H1 (cell line): Measurements from ENCODE around the gene ABCA5. TPM values are rescaled to one million over a fixed set of nuclear protein-coding genes. Genes with fewer than 3 reads are reported as not detected.

Source experiments
- CTCF ChIA-PET: fragments of 300-600 bp; sonication (Branson Sonifier 250); formaldehyde crosslinking; loops from one replicate; lab custom pipeline; 2021; ENCODE audit not compliant: partially characterized antibody; lab: Charles Lee
- POLR2A ChIA-PET: fragments of 300-600 bp; sonication (Branson Sonifier 250); formaldehyde crosslinking; loops from one replicate; lab custom pipeline; 2021; ENCODE audit warnings: inconsistent platforms; ENCODE audit not compliant: partially characterized antibody; lab: Charles Lee
- DNase-seq, 2 experiments: peaks; one replicate each; pipeline versions ENCODE4 v3.0.0 to v3.0.0-alpha.2; 2010 to 2022; ENCODE audit warnings: low spot score in 2 of 2, low read depth in 1 of 2, mixed read lengths in 1 of 2
- FAIRE-seq: peaks from 2 replicates; lab custom pipeline; 2011; peaks lifted over from hg19 to GRCh38; lab: Jason Lieb, UNC
- H2AFZ ChIP-seq: 2 replicates; pipeline ENCODE4 v1.8.1; 2012; ENCODE audit warnings: low read length, inconsistent platforms
- H2AK5ac ChIP-seq: 2 replicates; pipeline ENCODE4 v1.6.1; 2013; ENCODE audit warnings: low read depth, low read length
- H2BK120ac ChIP-seq: replicated peaks from 2 replicates; pipeline ENCODE3; 2013; ENCODE audit warnings: low read depth, low read length, inconsistent platforms
- H2BK12ac ChIP-seq: 2 replicates; pipeline ENCODE4 v1.6.1; 2013; ENCODE audit warnings: low read depth, low read length
- H2BK15ac ChIP-seq: 2 replicates; pipeline ENCODE4 v1.6.1; 2013; ENCODE audit warnings: low read length
- H2BK20ac ChIP-seq: 2 replicates; pipeline ENCODE4 v1.6.1; 2013; ENCODE audit warnings: low read length
- H2BK5ac ChIP-seq: 2 replicates; pipeline ENCODE4 v1.6.1; 2013; ENCODE audit warnings: low read depth, low read length
- H3K14ac ChIP-seq: 2 replicates; pipeline ENCODE4 v1.6.1; 2013; ENCODE audit warnings: inconsistent platforms; ENCODE audit not compliant: insufficient read length
- H3K18ac ChIP-seq: 2 replicates; pipeline ENCODE4 v1.6.1; 2013; ENCODE audit warnings: low read length; ENCODE audit errors: extremely low read depth
- H3K23ac ChIP-seq: 2 replicates; pipeline ENCODE4 v1.6.1; 2013; ENCODE audit warnings: inconsistent platforms; ENCODE audit not compliant: insufficient read length
- H3K23me2 ChIP-seq: 2 replicates; pipeline ENCODE4 v1.6.1; 2013; ENCODE audit warnings: low read depth, low read length
- H3K27ac ChIP-seq: 2 replicates; pipeline ENCODE4 v1.6.1; 2011; ENCODE audit warnings: low read depth, low read length, inconsistent platforms
- H3K27me3 ChIP-seq, 4 experiments: replicated peaks in 1 of 4; 1 replicate in 1 of 4; 2 replicates in 3 of 4; pipeline versions ENCODE4 v1.6.1 to v1.8.1; 2011 to 2013; ENCODE audit warnings: low read length in 3 of 4, mild to moderate bottlenecking in 3 of 4, inconsistent platforms in 2 of 4, mixed read lengths in 2 of 4, moderate library complexity in 1 of 4; ENCODE audit not compliant: control insufficient read depth in 3 of 4, insufficient read depth in 3 of 4; ENCODE audit errors: extremely low read depth in 1 of 4
- H3K36me3 ChIP-seq, 4 experiments: 2 replicates each; pipeline versions ENCODE4 v1.6.1 to v1.8.1; 2011 to 2013; ENCODE audit warnings: mild to moderate bottlenecking in 4 of 4, low read length in 3 of 4, moderate library complexity in 2 of 4, control low read depth in 1 of 4, inconsistent platforms in 1 of 4; ENCODE audit not compliant: insufficient read depth in 4 of 4, control insufficient read depth in 2 of 4
- H3K4ac ChIP-seq: replicated peaks from 2 replicates; pipeline ENCODE3; 2013; ENCODE audit warnings: low read length, low read depth, mixed read lengths, inconsistent platforms; ENCODE audit not compliant: insufficient read length
- H3K4me1 ChIP-seq, 4 experiments: replicated peaks in 1 of 4; 1 replicate in 1 of 4; 2 replicates in 3 of 4; pipeline versions ENCODE4 v1.6.1 to v1.8.1; 2011 to 2013; ENCODE audit warnings: low read length in 3 of 4, inconsistent platforms in 2 of 4, mixed read lengths in 1 of 4; ENCODE audit not compliant: insufficient read depth in 4 of 4, control insufficient read depth in 3 of 4
- H3K4me2 ChIP-seq, 2 experiments: 2 replicates each; pipeline versions ENCODE4 v1.6.1 to v1.8.1; 2011 to 2013; ENCODE audit warnings: low read depth in 2 of 2, low read length in 2 of 2, control low read depth in 1 of 2, inconsistent platforms in 1 of 2, mild to moderate bottlenecking in 1 of 2; ENCODE audit not compliant: insufficient read depth in 1 of 2
- H3K4me3 ChIP-seq, 4 experiments: fragments of 200-600, 300-600 bp in 1 of 4; sonication (generic), shearing (Covaris generic), sonication (Bioruptor Twin) in 1 of 4; 2 replicates each; pipeline versions ENCODE4 v1.5.1 to v1.8.1; 2011 to 2016; ENCODE audit warnings: low read length in 4 of 4, low read depth in 3 of 4, control low read depth in 2 of 4, inconsistent platforms in 2 of 4, mild to moderate bottlenecking in 2 of 4, mixed read lengths in 1 of 4, moderate library complexity in 1 of 4; ENCODE audit not compliant: insufficient read depth in 2 of 4; ENCODE audit errors: extremely low read depth in 1 of 4
- H3K56ac ChIP-seq: replicated peaks from 2 replicates; pipeline ENCODE3; 2013; ENCODE audit warnings: low read depth, mild to moderate bottlenecking, mixed read lengths, low read length, inconsistent platforms; ENCODE audit not compliant: insufficient read length
- H3K79me1 ChIP-seq: 2 replicates; pipeline ENCODE4 v1.6.1; 2013; ENCODE audit warnings: low read depth, low read length, control low read depth
- H3K79me2 ChIP-seq, 2 experiments: 2 replicates each; pipeline versions ENCODE4 v1.6.1 to v1.8.1; 2012 to 2013; ENCODE audit warnings: low read length in 2 of 2, mild to moderate bottlenecking in 2 of 2, inconsistent platforms in 1 of 2; ENCODE audit not compliant: insufficient read depth in 2 of 2, control insufficient read depth in 1 of 2
- H3K9ac ChIP-seq, 4 experiments: replicated peaks in 1 of 4; 1 replicate in 1 of 4; 2 replicates in 3 of 4; pipeline versions ENCODE4 v1.6.1 to v1.8.1; 2011 to 2013; ENCODE audit warnings: low read depth in 3 of 4, low read length in 3 of 4, control low read depth in 2 of 4, mild to moderate bottlenecking in 2 of 4, moderate library complexity in 2 of 4, inconsistent platforms in 1 of 4; ENCODE audit errors: extremely low read depth in 1 of 4
- H3K9me3 ChIP-seq, 2 experiments: 2 replicates each; pipeline versions ENCODE4 v1.6.1 to v1.8.1; 2012 to 2013; ENCODE audit warnings: mild to moderate bottlenecking in 2 of 2, moderate library complexity in 2 of 2, control low read depth in 1 of 2, inconsistent platforms in 1 of 2, low read depth in 1 of 2, low read length in 1 of 2, mixed read lengths in 1 of 2; ENCODE audit not compliant: insufficient read depth in 2 of 2
- H4K20me1 ChIP-seq, 2 experiments: replicated peaks in 1 of 2; 2 replicates each; pipeline versions ENCODE3 to v1.8.1; 2011 to 2013; ENCODE audit warnings: inconsistent platforms in 2 of 2, low read length in 2 of 2, mild to moderate bottlenecking in 1 of 2; ENCODE audit not compliant: insufficient read depth in 2 of 2, control insufficient read depth in 1 of 2
- H4K5ac ChIP-seq: 2 replicates; pipeline ENCODE4 v1.6.1; 2013; ENCODE audit warnings: low read length, low read depth, mixed read lengths, inconsistent platforms; ENCODE audit not compliant: insufficient read length
- H4K8ac ChIP-seq: 2 replicates; pipeline ENCODE4 v1.8.0; 2013; ENCODE audit warnings: mild to moderate bottlenecking, moderate library complexity, low read length, inconsistent platforms; ENCODE audit not compliant: insufficient read depth; ENCODE audit errors: extremely low read depth
- H4K91ac ChIP-seq: replicated peaks from 2 replicates; pipeline ENCODE3; 2013; ENCODE audit warnings: low read length, mixed read lengths, inconsistent platforms; ENCODE audit not compliant: insufficient read length
- BRCA1 ChIP-seq: IDR thresholded peaks from 2 replicates; pipeline ENCODE4 v1.6.1; 2012; ENCODE audit warnings: low read depth, low read length, improper control_type of control experiment
- WGBS, 2 experiments: shearing (Covaris generic) in 1 of 2; methylation state at CpG; one replicate each; pipeline versions ENCODE4 v1.1.6 to v1.1.7; 2013 to 2015; ENCODE audit warnings: low lambda C conversion rate in 2 of 2, mixed read lengths in 2 of 2, inconsistent platforms in 1 of 2, low coverage in 1 of 2, missing lambda C conversion rate in 1 of 2; ENCODE audit not compliant: insufficient replicate concordance in 2 of 2, insufficient coverage in 1 of 2, insufficient read length in 1 of 2; ENCODE audit errors: extremely low coverage in 1 of 2, missing lambda C conversion rate in 1 of 2; 5-methylcytosine and 5-hydroxymethylcytosine counted together
- polyA plus RNA-seq, 7 experiments: library from polyadenylated mRNA; depleted of rRNA in 3 of 7; stranded (reverse) in 5 of 7; unstranded in 2 of 7; fragments of >200 nt in 5 of 7; fragments of 200-250 nt in 2 of 7; gene quantifications; 1 replicate in 5 of 7; 2 replicates in 1 of 7; 4 replicates in 1 of 7; pipeline versions ENCODE4 v1.2.1 to v1.2.3, GENCODE V29; 2011 to 2013; ENCODE audit warnings: missing spikeins in 2 of 7, mixed read lengths in 2 of 7
- total RNA-seq: library from RNA; stranded (reverse); fragmentation: NEBNext Ultra II Directional; extraction: Animal tissue kit (Norgen Biotek cat#: 25700); gene quantifications from 2 replicates; pipeline ENCODE4 v1.2.1, GENCODE V29; 2021

ABCA5 gene
- total and polyA plus RNA-seq, 2 of the 8 experiments (the other 6 are each of a cell fraction or from before 2014, with no cell fraction given) = 1.3 to 4.1 TPM

GRCh38 chr17:69367298-69367697 is 40.4 kb upstream of the ABCA5 start:
- no peak overlapping the region for H3K4ac ChIP-seq
- no peak overlapping the region for H2BK5ac ChIP-seq
- no peaks in the 10 kb centered on the region; a peak in 1 of 7 replicates for H3K4me1 ChIP-seq
- H4K91ac ChIP-seq = no peak overlapping the region
- H4K20me1 ChIP-seq = no peaks in the 10 kb centered on the region
- no peak overlapping the region for H4K8ac ChIP-seq
- H3K79me2 ChIP-seq = no peaks in the 10 kb centered on the region
- H3K23me2 ChIP-seq = no peaks in the 10 kb centered on the region
- no peaks in the 10 kb centered on the region for H3K9me3 ChIP-seq
- H2BK20ac ChIP-seq = no peak overlapping the region
- no peak overlapping the region for H3K9ac ChIP-seq
- POLR2A ChIA-PET = no interaction called here
- CTCF ChIA-PET = interaction anchor here (1.4 to 1.6 kb wide), 2 partner anchors 9 to 27 kb away, joined by 3 to 7 read pairs; no protein-coding TSS in a partner anchor
- H3K27me3 ChIP-seq = no peaks in the 10 kb centered on the region
- no peak overlapping the region for H2AFZ ChIP-seq
- H4K5ac ChIP-seq = no peak overlapping the region
- 81% methylated on average over 3 of the region's 3 CpGs; no CpG with 5 or more reads in 1 of the 2 experiments for WGBS, 2 experiments
- no peak for FAIRE-seq
- no peak overlapping the region for H2AK5ac ChIP-seq
- H3K14ac ChIP-seq = no peak overlapping the region
- no peak overlapping the region for H3K56ac ChIP-seq
- H2BK15ac ChIP-seq = no peak overlapping the region
- H3K36me3 ChIP-seq = no peaks in the 10 kb centered on the region
- no peak overlapping the region for H3K18ac ChIP-seq
- no peak for TF ChIP-seq BRCA1
- H3K4me2 ChIP-seq = no peak overlapping the region
- no peak overlapping the region for H2BK12ac ChIP-seq
- no peak overlapping the region for H3K23ac ChIP-seq
- no peak for DNase-seq
- no peak overlapping the region for H3K27ac ChIP-seq
- H3K79me1 ChIP-seq = no peaks in the 10 kb centered on the region
- no peak overlapping the region for H3K4me3 ChIP-seq
- no peak overlapping the region for H2BK120ac ChIP-seq
